DMS53 (cell line): ENCODE measurements around the gene COL20A1.

Experiments
- DNase-seq: peaks from one replicate; lab custom pipeline; 2025; lab: John Stamatoyannopoulos, UW

COL20A1 gene

DNA sequence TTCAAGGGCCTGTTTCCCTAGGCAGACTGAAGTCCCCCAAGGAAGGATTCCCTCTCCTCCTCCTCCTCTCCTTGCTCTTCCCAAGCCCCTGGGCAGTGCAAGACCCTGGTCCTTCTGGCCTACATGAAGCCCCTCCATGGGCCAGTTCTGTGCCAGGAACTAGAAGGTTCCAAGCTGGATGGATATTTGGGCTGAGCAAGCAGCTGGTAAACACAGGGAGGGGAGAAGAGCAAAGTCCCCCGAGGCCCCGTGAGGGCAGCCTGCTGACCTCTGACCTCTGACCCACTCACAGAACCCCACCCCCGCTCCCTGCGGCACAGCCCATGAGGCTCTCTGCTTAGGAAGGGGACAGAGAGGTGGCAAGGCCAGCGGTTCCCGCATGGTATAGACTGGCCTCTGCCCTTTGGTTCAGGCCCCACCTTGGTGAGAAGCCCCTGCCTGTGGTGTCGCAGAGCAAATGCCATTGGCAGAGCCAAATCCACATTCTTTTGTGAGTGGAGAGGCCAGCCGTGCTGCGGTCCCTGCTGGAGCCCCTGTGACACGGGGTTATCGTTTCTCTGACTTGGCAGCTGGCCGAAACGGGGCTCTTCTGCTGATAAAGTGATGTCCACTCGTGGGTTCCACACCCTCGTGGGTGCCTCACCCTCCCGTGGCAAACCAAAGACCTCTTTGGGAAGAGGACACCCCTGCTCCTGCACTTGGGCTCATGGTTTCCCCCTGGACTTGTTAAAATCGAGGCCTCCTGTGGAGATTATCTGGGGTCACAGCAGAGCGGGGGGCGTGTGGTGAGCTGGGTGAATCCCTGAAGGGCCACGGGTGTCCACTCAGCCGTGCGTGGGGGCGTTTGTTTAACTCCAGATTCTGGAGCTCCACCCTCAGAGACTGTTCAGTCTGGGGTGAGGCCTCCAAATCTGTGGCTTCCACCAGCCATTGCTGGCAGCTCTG is 70.3 kb downstream of the COL20A1 start:
- no peak for DNase-seq

DNA sequence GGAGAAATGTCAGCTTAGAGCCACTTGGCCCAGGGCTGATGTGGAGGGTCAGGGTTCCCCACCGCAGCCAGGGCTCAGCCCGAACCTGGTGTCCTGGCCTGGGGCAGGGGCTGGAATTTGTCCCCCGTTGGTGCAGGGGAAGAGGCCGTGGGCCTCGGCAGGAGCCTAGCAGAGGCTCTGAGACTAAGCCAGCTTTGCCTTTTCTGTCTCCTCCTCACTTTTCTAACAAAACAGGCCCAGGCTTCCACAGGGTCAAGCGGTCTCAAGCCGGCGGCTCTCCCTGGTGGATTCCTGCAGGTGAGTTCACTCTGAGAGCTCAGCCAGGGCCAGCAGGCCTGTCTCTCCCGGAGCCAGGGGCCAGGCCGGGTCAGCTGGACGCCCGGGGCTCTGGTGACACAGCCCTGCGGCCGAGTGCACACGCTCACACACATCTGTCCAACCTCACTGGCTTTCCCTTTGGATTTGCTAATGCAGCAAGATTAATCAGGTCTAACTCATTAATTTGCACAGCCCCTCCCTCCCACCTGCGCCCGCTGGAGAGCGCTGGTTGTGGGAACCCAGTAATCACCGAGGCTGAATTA is 71.1 kb downstream of the COL20A1 start:
- no peak for DNase-seq

DNA sequence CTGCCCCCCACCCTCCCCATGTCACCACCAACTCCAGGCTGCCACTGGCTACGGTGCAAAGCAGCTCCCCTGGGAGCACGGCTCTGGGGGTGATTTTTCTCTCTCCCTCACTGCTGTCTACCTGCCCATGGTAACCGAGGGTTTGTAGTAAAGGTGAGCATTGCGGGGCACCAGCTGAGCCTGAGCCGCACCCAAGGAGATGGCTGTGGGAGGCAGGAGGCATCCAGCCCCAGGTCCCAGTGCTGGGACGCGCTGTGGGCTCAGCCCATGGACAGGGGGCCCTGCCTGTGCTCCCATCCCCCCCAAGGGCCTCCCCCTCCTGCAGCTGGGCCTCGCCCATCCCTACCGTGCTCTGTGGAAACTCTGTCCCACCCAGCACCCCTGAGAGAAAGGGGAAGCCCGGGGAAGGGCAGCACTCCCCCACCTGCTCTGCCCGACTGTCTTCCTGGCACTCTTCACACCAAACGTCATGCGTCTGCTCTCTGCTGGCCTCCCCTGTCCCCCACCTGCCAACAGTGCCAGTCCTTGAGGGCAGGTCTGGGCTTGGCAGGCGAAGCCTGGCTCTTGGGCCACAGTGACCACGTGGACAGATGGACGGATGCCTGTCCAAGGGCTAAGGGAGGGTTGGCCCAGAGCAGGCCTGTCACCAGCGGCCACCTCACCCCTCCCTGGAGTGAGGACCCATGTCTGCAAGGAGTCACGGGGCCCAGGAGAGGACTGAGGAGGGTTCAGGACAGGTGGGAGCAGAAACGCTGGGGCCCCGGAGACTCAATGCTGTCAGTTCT is 72.0 kb downstream of the COL20A1 start:
- no peak for DNase-seq

GRCh38 chr20:63365601-63366389 is 72.8 kb downstream of the COL20A1 start:
- no peak for DNase-seq

DNA sequence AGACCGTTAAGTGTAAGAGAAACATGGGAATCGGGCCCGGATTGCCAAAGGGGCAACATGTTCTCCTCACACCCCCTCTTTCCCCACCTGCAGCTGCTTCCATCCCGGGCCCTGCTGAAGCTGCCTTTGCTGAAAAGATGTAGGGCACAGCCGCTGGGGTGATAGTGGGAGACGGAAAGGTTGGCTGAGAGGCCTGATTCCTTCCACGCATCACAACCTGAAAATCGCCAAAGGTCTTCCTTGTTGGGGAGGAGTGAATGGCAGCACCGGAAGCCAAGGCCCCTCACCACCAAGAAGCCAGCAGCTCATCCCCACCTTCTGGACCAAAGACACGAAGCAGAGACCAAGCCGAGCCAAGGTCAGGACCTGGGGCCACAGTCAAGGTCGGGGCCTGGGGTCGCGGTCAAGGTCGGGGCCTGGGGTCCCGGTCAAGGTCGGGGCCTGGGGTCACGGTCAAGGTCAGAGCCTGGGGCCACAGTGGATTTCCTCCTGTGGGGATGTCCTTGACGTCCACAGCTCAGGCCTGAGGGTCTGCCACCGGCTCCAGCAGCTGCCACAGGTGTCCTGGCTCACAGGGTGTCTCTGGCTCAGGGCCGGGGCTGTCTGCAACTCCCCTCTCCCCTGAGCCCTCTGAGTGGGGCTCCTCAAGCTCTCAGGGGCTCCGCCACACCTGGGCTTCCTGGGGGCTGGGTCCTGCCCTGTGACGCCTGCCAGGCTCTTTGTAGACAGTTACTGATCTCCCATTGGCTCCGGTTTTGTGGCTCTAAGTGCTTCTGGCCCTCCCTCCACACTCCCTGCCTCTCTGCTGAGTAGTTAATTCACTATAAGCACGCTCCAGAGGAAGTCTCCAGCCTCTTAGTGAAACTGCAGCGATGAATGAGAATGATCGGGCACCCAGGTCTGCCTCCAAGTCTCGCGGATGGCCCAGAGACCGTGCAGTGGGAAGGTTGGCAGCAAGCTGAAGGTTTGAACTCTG is 73.7 kb downstream of the COL20A1 start:
- no peak for DNase-seq

GRCh38 chr20:63367446-63368055 is 74.6 kb downstream of the COL20A1 start:
- DNase-seq, result no peak

- no peak for DNase-seq
Measured at GRCh38 chr20:63368151-63368550, 75.2 kb downstream of the COL20A1 start.

- no peak for DNase-seq
Measured at GRCh38 chr20:63369024-63369530, 76.1 kb downstream of the COL20A1 start.

DNA sequence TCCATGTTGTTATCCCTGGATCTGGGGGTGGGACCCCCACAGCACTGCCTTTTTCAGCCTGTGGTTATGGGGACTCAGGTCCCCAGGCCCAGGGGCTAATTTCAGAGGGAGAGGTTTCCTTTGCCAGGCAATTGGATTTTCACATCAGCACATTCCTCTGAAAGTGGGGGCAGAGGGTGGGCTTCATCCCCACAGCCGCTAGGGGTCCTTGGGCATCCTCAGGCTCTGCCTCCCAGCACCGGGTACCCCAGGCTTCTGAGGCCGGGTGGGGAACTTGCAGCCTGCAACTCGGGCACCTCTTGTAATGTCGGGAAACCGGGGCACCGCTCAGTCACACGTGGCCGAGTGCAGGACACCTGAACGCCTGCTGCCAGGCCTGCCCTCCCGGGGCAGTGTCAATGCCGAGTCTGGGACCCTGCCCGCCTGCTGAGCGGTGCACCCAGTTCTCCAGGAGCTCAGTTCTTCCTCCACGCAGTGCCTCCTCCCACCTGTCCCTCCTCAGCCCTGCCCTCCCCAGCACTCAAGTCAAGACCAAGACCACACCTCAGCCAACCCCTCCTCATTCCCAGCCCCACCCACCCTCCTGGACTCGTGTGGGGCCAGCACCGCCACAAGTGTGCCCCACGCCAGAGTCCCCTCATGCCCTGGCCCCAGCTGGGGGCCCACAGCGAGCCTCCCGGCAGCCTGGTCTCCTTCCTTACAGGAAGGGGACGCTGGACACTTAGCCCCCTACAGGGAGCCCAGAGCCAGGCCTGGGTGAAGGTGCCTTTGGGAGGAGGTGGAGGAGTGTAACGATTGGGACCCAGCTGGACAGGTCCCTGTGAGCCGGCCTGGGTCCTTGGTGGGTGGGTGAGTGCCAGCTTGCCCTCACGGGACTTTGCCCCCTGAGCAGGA is 77.0 kb downstream of the COL20A1 start:
- DNase-seq, result no peak

GRCh38 chr20:63370618-63371187 is 77.7 kb downstream of the COL20A1 start:
- DNase-seq, result no peak

DNA sequence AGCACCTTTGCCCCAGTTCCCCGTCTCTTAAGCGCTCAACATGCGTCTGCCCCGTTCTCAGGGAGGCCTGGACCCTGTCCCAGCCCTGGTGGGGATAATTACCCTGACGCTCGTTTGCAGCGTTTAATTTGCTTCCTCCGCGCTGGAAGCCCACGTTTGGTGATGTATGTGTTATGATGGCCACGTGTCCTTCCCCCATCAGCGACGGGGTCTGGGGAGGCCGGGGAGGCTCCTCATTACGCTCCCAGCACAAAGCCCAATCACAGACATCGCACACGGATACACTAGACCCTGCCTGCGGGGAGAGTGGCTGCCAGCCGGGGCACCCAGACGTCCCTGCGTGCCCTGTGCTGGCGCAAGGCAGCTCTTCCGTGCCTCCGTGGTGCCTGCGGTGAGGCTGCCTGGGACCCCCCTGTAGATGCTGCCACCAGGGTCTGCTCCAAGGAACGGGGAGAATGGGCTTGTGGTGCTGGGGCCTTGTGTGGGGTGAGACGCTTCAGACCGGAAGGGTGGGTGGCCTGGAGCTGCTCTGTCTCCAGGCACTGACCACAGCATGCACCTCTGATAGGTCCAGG is 78.4 kb downstream of the COL20A1 start:
- DNase-seq, result no peak

- no peak for DNase-seq
Measured at GRCh38 chr20:63372971-63373885, 80.2 kb downstream of the COL20A1 start.

GRCh38 chr20:63373996-63374395 is 81.0 kb downstream of the COL20A1 start:
- DNase-seq, result no peak

GRCh38 chr20:63374504-63374903 is 81.5 kb downstream of the COL20A1 start:
- no peak for DNase-seq

DNA sequence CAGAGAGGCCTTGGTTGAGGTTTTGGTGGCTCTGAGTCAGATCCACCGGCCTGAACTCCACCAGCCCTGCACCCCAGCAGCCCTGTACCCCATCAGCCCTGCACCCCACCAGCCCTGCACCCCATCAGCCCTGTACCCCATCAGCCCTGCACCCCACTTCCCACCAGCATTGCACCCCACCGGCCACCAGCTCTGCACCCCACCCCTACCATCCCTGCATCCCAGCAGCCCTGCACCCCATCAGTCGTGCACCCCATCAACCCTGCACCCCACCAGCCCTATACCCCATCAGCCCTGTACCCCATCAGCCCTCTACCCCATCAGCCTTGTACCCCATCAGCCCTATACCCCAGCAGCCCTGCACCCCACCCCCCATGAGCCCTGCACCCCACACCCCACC is 82.5 kb downstream of the COL20A1 start:
- DNase-seq, result no peak

- DNase-seq, result no peak
Measured at GRCh38 chr20:63376283-63377250, 83.6 kb downstream of the COL20A1 start.
